DOHH2 (cell line): ENCODE data around the gene ZSCAN18.
"Not testable (repeated sequence)": the region's sequence is repeated elsewhere in the genome, so short reads cannot be mapped to it uniquely, and the experiment has no call there.

Source experiments
- EZH2phosphoT487 ChIP-seq: fragments of 200-600 bp; sonication (generic); IDR thresholded peaks from 2 replicates; pipeline ENCODE4 v1.6.1; 2017; ENCODE audit warnings: borderline replicate concordance, mild to moderate bottlenecking, antibody characterized with exemption, low read length, moderate library complexity, mixed read lengths
- TF ChIP-seq, protein P1 (sequence below): fragments of 200-600 bp; sonication (generic); IDR thresholded peaks from one replicate; pipeline ENCODE4 v1.5.1; 2014; ENCODE audit warnings: antibody characterized with exemption, mild to moderate bottlenecking, low read depth, low read length; ENCODE audit not compliant: poor library complexity, severe bottlenecking

- not testable (repeated sequence) for TF ChIP-seq EZH2phosphoT487
- TF ChIP-seq, protein P1, sequence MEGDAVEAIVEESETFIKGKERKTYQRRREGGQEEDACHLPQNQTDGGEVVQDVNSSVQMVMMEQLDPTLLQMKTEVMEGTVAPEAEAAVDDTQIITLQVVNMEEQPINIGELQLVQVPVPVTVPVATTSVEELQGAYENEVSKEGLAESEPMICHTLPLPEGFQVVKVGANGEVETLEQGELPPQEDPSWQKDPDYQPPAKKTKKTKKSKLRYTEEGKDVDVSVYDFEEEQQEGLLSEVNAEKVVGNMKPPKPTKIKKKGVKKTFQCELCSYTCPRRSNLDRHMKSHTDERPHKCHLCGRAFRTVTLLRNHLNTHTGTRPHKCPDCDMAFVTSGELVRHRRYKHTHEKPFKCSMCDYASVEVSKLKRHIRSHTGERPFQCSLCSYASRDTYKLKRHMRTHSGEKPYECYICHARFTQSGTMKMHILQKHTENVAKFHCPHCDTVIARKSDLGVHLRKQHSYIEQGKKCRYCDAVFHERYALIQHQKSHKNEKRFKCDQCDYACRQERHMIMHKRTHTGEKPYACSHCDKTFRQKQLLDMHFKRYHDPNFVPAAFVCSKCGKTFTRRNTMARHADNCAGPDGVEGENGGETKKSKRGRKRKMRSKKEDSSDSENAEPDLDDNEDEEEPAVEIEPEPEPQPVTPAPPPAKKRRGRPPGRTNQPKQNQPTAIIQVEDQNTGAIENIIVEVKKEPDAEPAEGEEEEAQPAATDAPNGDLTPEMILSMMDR = not testable (repeated sequence)
Measured at GRCh38 chr19:58147475-58147874, 49.4 kb upstream of the ZSCAN18 start.
